Fibroblast of lung (primary cell): ENCODE measurements around the gene MYBPC2. TPM values are rescaled to one million over a fixed set of nuclear protein-coding genes. Genes with fewer than 3 reads are reported as not detected.

Experiments used
- DNase-seq, 2 donors: peaks; one replicate each; pipeline versions ENCODE4 v3.0.0 to v3.0.0-alpha.2; 2010; ENCODE audit warnings: low read depth in 2 of 2
- H2AFZ ChIP-seq: 2 replicates; pipeline ENCODE4 v1.5.1; 2012; ENCODE audit warnings: low read length, control low read depth, inconsistent platforms
- H3K27ac ChIP-seq: 2 replicates; pipeline ENCODE4 v1.5.1; 2011; ENCODE audit warnings: low read length, control low read depth; ENCODE audit not compliant: insufficient read depth
- H3K27me3 ChIP-seq: 2 replicates; pipeline ENCODE4 v1.5.1; 2011; ENCODE audit warnings: mild to moderate bottlenecking, low read length; ENCODE audit not compliant: control insufficient read depth, insufficient read depth
- H3K36me3 ChIP-seq: 2 replicates; pipeline ENCODE4 v1.5.1; 2011; ENCODE audit warnings: low read length; ENCODE audit not compliant: control insufficient read depth, insufficient read depth
- H3K4me1 ChIP-seq: 2 replicates; pipeline ENCODE4 v1.5.1; 2011; ENCODE audit warnings: low read length; ENCODE audit not compliant: control insufficient read depth, insufficient read depth; ENCODE audit errors: extremely low read depth
- H3K4me2 ChIP-seq: 2 replicates; pipeline ENCODE4 v1.5.1; 2011; ENCODE audit warnings: low read length, control low read depth; ENCODE audit not compliant: insufficient read depth; ENCODE audit errors: extremely low read depth
- H3K4me3 ChIP-seq, 4 experiments: fragments of 200-600 bp in 1 of 4; sonication (generic) in 1 of 4; replicated peaks in 1 of 4; 2 replicates each; pipeline ENCODE4 v1.5.1; 2011 to 2016; ENCODE audit warnings: low read length in 4 of 4, low read depth in 3 of 4, mild to moderate bottlenecking in 3 of 4, control low read depth in 2 of 4, inconsistent platforms in 1 of 4, mixed read lengths in 1 of 4; ENCODE audit not compliant: insufficient read depth in 1 of 4; ENCODE audit errors: control extremely low read depth in 1 of 4
- H3K79me2 ChIP-seq: 2 replicates; pipeline ENCODE4 v1.5.1; 2012; ENCODE audit warnings: mild to moderate bottlenecking, low read length, inconsistent platforms; ENCODE audit not compliant: control insufficient read depth, insufficient read depth
- H3K9ac ChIP-seq: 2 replicates; pipeline ENCODE4 v1.5.1; 2011; ENCODE audit warnings: mild to moderate bottlenecking, low read length, control low read depth; ENCODE audit not compliant: insufficient read depth
- H3K9me3 ChIP-seq: 2 replicates; pipeline ENCODE4 v1.5.1; 2012; ENCODE audit warnings: low read depth, low read length; ENCODE audit not compliant: control insufficient read depth, insufficient read depth
- H4K20me1 ChIP-seq: 2 replicates; pipeline ENCODE4 v1.5.1; 2011; ENCODE audit warnings: low read length; ENCODE audit not compliant: control insufficient read depth, insufficient read depth; ENCODE audit errors: extremely low read depth
- EZH2 ChIP-seq: IDR thresholded peaks from 2 replicates; pipeline ENCODE4 v1.5.1; 2012; ENCODE audit warnings: low read length, control low read depth, mild to moderate bottlenecking; ENCODE audit errors: missing control alignments
- polyA plus RNA-seq, 2 donors: library from polyadenylated mRNA; depleted of rRNA in 1 of 2; stranded (reverse) in 1 of 2; unstranded in 1 of 2; fragments of >200 nt; gene quantifications; 2 replicates each; pipeline ENCODE4 v1.2.1, GENCODE V29; 2011 to 2012; ENCODE audit warnings: missing spikeins in 1 of 2
- total RNA-seq: library from RNA; depleted of rRNA; stranded (reverse); fragments of >200 nt; gene quantifications from 2 replicates; pipeline ENCODE4 v1.2.1, GENCODE V29; 2014
- TF ChIP-seq, protein P1 (sequence below), 2 donors: IDR thresholded peaks in 1 of 2; conservative IDR thresholded peaks in 1 of 2; 1 replicate in 1 of 2; 2 replicates in 1 of 2; pipeline ENCODE4 v1.5.1; 2011 to 2012; ENCODE audit warnings: low read length in 2 of 2, control low read depth in 1 of 2, inconsistent platforms in 1 of 2, low read depth in 1 of 2, mild to moderate bottlenecking in 1 of 2

The MYBPC2 gene
- total and polyA plus RNA-seq, 2 donors (not counting 1 experiment from before 2014, with no cell fraction given) = under 0.01 TPM; not detected in 1

DNA sequence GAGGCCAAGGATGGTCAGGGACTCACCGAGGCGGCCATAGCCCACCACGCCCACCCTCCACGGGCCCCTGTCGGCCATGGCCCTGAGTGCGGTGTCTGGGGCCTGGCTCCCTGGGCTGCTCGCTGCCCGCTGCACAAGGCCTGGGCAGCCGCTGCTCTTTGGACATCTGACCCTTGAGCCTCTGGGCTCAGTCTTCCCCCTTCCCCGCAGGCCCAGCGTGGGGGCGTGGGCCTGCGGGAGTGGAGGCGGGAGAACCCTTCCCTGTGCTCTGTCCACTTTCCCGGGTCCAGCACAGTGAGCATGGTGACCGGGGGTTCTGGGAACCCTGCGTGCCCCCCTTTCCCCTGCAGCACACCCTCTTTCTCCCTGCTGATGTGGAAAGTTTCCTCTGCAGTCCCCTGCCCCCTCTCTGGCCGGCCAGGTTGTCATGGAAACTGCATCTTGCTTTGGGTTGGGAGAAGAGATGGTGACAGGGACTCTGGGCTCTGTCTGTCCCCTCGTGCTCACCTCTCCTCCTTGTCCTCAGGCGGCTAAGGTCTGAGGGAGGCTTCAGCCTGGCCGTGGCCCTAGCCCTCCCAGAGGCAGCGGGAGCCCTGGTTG lies 81.2 kb downstream of the MYBPC2 start, which contains the start of gene ASPDH:
ASPDH (minus strand) TSS at position 168 of the 600 bp plus-strand sequence; CDS start at position 78, 90 bp downstream.
- H3K27me3 ChIP-seq = no peaks in the 10 kb centered on the region
- no peak within 1 kb of the TSS for H2AFZ ChIP-seq
- no peak for TF ChIP-seq EZH2
- TF ChIP-seq, protein P1, sequence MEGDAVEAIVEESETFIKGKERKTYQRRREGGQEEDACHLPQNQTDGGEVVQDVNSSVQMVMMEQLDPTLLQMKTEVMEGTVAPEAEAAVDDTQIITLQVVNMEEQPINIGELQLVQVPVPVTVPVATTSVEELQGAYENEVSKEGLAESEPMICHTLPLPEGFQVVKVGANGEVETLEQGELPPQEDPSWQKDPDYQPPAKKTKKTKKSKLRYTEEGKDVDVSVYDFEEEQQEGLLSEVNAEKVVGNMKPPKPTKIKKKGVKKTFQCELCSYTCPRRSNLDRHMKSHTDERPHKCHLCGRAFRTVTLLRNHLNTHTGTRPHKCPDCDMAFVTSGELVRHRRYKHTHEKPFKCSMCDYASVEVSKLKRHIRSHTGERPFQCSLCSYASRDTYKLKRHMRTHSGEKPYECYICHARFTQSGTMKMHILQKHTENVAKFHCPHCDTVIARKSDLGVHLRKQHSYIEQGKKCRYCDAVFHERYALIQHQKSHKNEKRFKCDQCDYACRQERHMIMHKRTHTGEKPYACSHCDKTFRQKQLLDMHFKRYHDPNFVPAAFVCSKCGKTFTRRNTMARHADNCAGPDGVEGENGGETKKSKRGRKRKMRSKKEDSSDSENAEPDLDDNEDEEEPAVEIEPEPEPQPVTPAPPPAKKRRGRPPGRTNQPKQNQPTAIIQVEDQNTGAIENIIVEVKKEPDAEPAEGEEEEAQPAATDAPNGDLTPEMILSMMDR (conservative IDR thresholded peaks at IDR 0.05 in 1 of 2, IDR thresholded peaks at IDR 0.05 in 1 of 2; ENCODE audit: low read depth in 1 of 2, low read length in 2 of 2) = no peak
- no peak within 1 kb of the TSS for H3K4me3 ChIP-seq
- H3K4me1 ChIP-seq = peaks cover 2% of the 10 kb centered on the region
- no peak for DNase-seq
- no peaks in the 10 kb centered on the region for H3K9me3 ChIP-seq
- no peaks in the 10 kb centered on the region for H3K36me3 ChIP-seq
- H3K79me2 ChIP-seq = peaks cover 6% of the 10 kb centered on the region
- H4K20me1 ChIP-seq = no peaks in the 10 kb centered on the region
- H3K4me2 ChIP-seq = no peak within 1 kb of the TSS
- H3K9ac ChIP-seq = no peak within 1 kb of the TSS
- no peak within 1 kb of the TSS for H3K27ac ChIP-seq

DNA sequence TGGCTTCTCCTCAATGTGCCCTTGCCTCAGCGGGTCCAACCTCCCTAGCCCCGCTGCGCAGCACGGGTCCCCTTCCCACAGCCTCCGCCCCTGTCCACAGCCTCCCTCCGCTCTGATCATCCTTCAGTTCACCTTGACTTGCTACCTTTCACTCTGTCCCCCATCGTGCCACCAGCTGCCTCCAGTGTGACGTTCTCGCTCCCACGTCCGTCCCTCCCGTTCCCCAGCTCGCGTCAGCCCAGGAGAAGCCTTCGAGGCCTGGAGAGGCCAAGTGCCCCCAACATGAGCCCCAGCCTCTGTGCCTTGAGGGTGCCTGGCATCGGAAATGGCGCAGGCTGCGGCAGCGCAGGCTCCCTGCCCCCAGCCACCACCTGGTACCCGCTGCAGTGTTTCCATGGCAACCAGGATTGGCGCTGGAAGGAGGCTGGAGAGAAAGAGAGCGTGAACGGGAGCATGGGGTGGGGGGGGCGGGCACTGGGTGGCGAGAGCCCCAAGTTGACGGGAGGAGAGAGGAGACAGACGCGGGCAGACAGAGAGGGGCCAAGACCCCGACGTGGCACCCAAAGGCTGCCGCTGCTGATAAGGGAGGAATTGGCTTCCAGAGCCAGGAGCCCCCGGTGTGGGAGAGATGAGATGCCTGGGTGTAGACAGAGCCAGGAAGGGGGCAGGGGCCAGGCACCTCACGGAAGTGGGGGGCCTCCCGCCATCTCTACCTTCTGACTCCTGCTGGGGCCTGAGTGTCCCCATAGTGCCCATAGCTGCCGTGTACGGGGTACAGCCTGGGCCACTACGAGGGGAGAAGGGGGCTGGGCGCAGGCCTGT lies 81.9 kb downstream of the MYBPC2 start:
- no peak overlapping the region for H3K4me3 ChIP-seq
- H2AFZ ChIP-seq = no peak overlapping the region
- no peaks in the 10 kb centered on the region for H4K20me1 ChIP-seq
- no peak for DNase-seq
- no peak for TF ChIP-seq EZH2
- TF ChIP-seq, protein P1 (conservative IDR thresholded peaks at IDR 0.05 in 1 of 2, IDR thresholded peaks at IDR 0.05 in 1 of 2; ENCODE audit: low read depth in 1 of 2, low read length in 2 of 2) = no peak
- peaks cover 6% of the 10 kb centered on the region for H3K79me2 ChIP-seq
- no peak overlapping the region for H3K4me2 ChIP-seq
- no peaks in the 10 kb centered on the region for H3K27me3 ChIP-seq
- no peak overlapping the region for H3K9ac ChIP-seq
- no peaks in the 10 kb centered on the region for H3K9me3 ChIP-seq
- no peak overlapping the region for H3K27ac ChIP-seq
- H3K36me3 ChIP-seq = no peaks in the 10 kb centered on the region
- peaks cover 2% of the 10 kb centered on the region for H3K4me1 ChIP-seq

DNA sequence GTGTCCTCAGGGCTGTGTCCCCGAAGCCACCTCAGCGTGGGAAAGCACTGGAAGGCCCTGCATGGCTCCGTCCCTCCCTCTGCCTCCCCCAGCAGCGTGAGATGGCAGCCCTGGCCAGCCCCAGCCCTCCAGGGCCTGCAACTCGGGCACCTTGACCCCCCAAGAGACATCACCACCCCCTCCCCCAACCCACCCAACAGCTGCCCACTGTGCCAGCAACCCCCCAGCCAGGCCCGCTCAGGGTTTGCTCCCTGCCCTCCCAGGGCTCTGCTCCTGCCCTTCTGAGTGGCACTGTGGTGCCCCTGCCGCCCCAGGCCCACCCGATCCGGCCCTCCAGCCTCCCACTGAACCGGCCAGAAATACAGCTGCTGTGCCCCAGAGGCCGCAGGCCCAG lies 82.5 kb downstream of the MYBPC2 start:
- no peak overlapping the region for H3K9ac ChIP-seq
- no peak overlapping the region for H2AFZ ChIP-seq
- no peaks in the 10 kb centered on the region for H4K20me1 ChIP-seq
- no peak for TF ChIP-seq EZH2
- TF ChIP-seq, protein P1 (conservative IDR thresholded peaks at IDR 0.05 in 1 of 2, IDR thresholded peaks at IDR 0.05 in 1 of 2; ENCODE audit: low read depth in 1 of 2, low read length in 2 of 2) = no peak
- H3K4me1 ChIP-seq = no peaks in the 10 kb centered on the region
- H3K36me3 ChIP-seq = no peaks in the 10 kb centered on the region
- no peak for DNase-seq
- no peaks in the 10 kb centered on the region for H3K9me3 ChIP-seq
- peaks cover 4% of the 10 kb centered on the region for H3K79me2 ChIP-seq
- no peak overlapping the region for H3K27ac ChIP-seq
- no peaks in the 10 kb centered on the region for H3K27me3 ChIP-seq
- H3K4me3 ChIP-seq = no peak overlapping the region
- H3K4me2 ChIP-seq = no peak overlapping the region
